Measurements from ENCODE around the gene TM2D1. TPM values are rescaled to one million over a fixed set of nuclear protein-coding genes. Genes with fewer than 3 reads are reported as not detected.

Gene TM2D1
- total and polyA plus RNA-seq, 9 of the 15 experiments (the other 6 are each of a cell fraction or from before 2014, with no cell fraction given): 24.5 to 65.2 (median 47.7) TPM

Other genes with a start within 250 kb of the TM2D1 start
- gene PATJ, start 17.3 kb upstream of the TM2D1 start, total RNA-seq (2014; rRNA removed): not detected in 2 replicates
- gene PATJ, start 17.3 kb upstream of the TM2D1 start, total RNA-seq (2014; rRNA removed; fragmentation: Illumina TruSeq; extraction: Trizol): not detected in 2 replicates
- gene PATJ, start 17.3 kb upstream of the TM2D1 start, total RNA-seq (2015; rRNA removed; fragmentation: Illumina TruSeq; extraction: Trizol): not detected in 2 replicates
- 0.22 and 0.47 TPM in 2 replicates for gene PATJ, start 17.3 kb upstream of the TM2D1 start, total RNA-seq (2021)
- gene PATJ, start 17.3 kb upstream of the TM2D1 start, polyA plus RNA-seq (2011; rRNA removed): not detected in 2 replicates
- not detected in 2 replicates for gene PATJ, start 17.3 kb upstream of the TM2D1 start, polyA plus RNA-seq (2014; fragmentation: Illumina TruSeq; extraction: Trizol)
- not detected for gene PATJ, start 17.3 kb upstream of the TM2D1 start, polyA plus RNA-seq (2014; fragmentation: Nextera tagmentation; extraction: Ambion mirVana)
- not detected in 2 replicates for gene PATJ, start 17.3 kb upstream of the TM2D1 start, polyA plus RNA-seq (2014; rRNA removed)

Measured in K562 (cell line).